CD4-positive, alpha-beta T cell (primary cell): ENCODE measurements around the gene ZNF580. TPM values are rescaled to one million over a fixed set of nuclear protein-coding genes. Genes with fewer than 3 reads are reported as not detected.
A peak's percentile ranks its signal among the peaks of the same experiment; 100 is the strongest.

ENCODE experiments used
- ATAC-seq: fragments of 200-7000 bp; cut with Tn5 transposase; one replicate; pipeline ENCODE4 v1.10.0; 2022; ENCODE audit warnings: mild to moderate bottlenecking; ENCODE audit not compliant: poor library complexity
- CTCF ChIA-PET: fragments of 350-600 bp; sonication (Branson Sonifier 250); formaldehyde crosslinking; loops from one replicate; lab custom pipeline; 2021; ENCODE audit warnings: antibody characterized with exemption, inconsistent platforms; lab: Charles Lee
- POLR2A ChIA-PET: fragments of 350-600 bp; sonication (Branson Sonifier 250); formaldehyde crosslinking; loops from one replicate; lab custom pipeline; 2021; ENCODE audit warnings: antibody characterized with exemption, inconsistent platforms; lab: Charles Lee
- DNase-seq, 14 experiments: peaks; one replicate each; pipeline ENCODE4 v3.0.0-alpha.2; 2013 to 2020; ENCODE audit warnings: mixed read lengths in 2 of 14
- H3K27ac ChIP-seq, 2 donors: one replicate each; pipeline versions ENCODE4 v1.5.1 to v1.7.0; 2013; ENCODE audit warnings: low read length in 2 of 2, low read depth in 1 of 2, mild to moderate bottlenecking in 1 of 2
- H3K27me3 ChIP-seq, 2 experiments: 1 replicate in 1 of 2; 2 replicates in 1 of 2; pipeline versions ENCODE4 v1.6.1 to v1.7.0; 2013; ENCODE audit warnings: low read length in 2 of 2, control low read depth in 1 of 2, mild to moderate bottlenecking in 1 of 2, moderate library complexity in 1 of 2; ENCODE audit not compliant: insufficient read depth in 2 of 2, control insufficient read depth in 1 of 2
- H3K36me3 ChIP-seq: one replicate; pipeline ENCODE4 v1.6.1; 2013; ENCODE audit warnings: low read length, control low read depth; ENCODE audit not compliant: insufficient read depth
- H3K4me1 ChIP-seq: one replicate; pipeline ENCODE4 v1.6.1; 2013; ENCODE audit warnings: low read length, control low read depth; ENCODE audit not compliant: insufficient read depth
- H3K4me3 ChIP-seq: one replicate; pipeline ENCODE4 v1.5.1; 2013; ENCODE audit warnings: mild to moderate bottlenecking, low read length, moderate library complexity
- H3K9me3 ChIP-seq, 2 experiments: 1 replicate in 1 of 2; 2 replicates in 1 of 2; pipeline versions ENCODE4 v1.6.1 to v1.7.0; 2013; ENCODE audit warnings: low read length in 2 of 2, mild to moderate bottlenecking in 2 of 2, control low read depth in 1 of 2, moderate library complexity in 1 of 2; ENCODE audit not compliant: control insufficient read depth in 1 of 2, insufficient read depth in 1 of 2
- H3K27ac Mint-ChIP-seq: one replicate; pipeline ENCODE4 v1.8.0; 2020; ENCODE audit warnings: mixed read lengths
- H3K27me3 Mint-ChIP-seq: one replicate; pipeline ENCODE4 v1.8.0; 2021; ENCODE audit warnings: mixed read lengths
- H3K36me3 Mint-ChIP-seq: one replicate; pipeline ENCODE4 v1.8.0; 2021; ENCODE audit warnings: low read depth, mixed read lengths
- H3K4me1 Mint-ChIP-seq: one replicate; pipeline ENCODE4 v1.8.0; 2021; ENCODE audit warnings: low read depth, mixed read lengths
- H3K4me3 Mint-ChIP-seq: one replicate; pipeline ENCODE4 v1.8.0; 2020; ENCODE audit warnings: mild to moderate bottlenecking, mixed read lengths
- H3K9me3 Mint-ChIP-seq: one replicate; pipeline ENCODE4 v1.8.0; 2020; ENCODE audit warnings: mixed read lengths
- intact Hi-C, 2 experiments: fragments of 100-400 bp; cut with DNase I in 1 of 2; cut with micrococcal nuclease in 1 of 2; formaldehyde crosslinking; loops; one replicate each; pipeline versions ENCODE4 v1.15.1 to v1.9.0; 2023 to 2025; cut with DNase I, micrococcal nuclease
- total RNA-seq, 174 experiments: library from RNA in 2 of 174; stranded (reverse) in 2 of 174; gene quantifications; one replicate each; pipeline ENCODE4 v1.2.3 and lab custom pipeline; 2021 to 2026
- TF ChIP-seq, protein P1 (sequence below): fragments of 200-600 bp; IDR thresholded peaks from one replicate; pipeline ENCODE4 v1.8.0; 2022; ENCODE audit warnings: antibody characterized with exemption, mild to moderate bottlenecking

The ZNF580 gene
- total RNA-seq, 2 experiments from 2014 or later, result 45.2 to 46.6 TPM

DNA sequence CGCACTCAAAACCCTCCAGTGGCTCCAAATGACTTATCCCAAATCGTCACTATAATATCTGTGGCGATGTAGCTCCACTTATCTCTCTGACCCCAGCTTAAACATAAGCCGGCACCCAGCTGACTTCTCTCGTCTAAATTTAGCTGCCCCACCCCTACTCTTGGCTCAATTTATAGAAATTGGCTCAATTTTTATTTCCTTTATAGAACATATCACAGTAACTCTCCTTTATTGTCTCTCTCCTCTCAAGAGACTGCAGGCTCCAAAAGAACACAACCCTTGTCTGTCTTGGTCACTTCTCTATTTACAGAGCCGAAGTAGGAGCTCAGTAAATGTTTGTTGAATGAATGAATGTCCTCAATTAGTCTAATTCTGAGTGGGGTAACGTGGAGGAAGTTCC lies 17.2 kb upstream of the ZNF580 start:
- Mint-ChIP-seq H3K4me3 (peak overlapping the region; percentile 98), H3K4me1 (peaks cover 56% of the 10 kb centered on the region), H3K36me3 (peaks cover 28% of the 10 kb centered on the region), H3K9me3 (no peaks in the 10 kb centered on the region), H3K27ac (peak overlapping the region; percentile 100), H3K27me3 (no peaks in the 10 kb centered on the region)
- H3K9me3 ChIP-seq, result no peaks in the 10 kb centered on the region
- TF ChIP-seq, protein P1, sequence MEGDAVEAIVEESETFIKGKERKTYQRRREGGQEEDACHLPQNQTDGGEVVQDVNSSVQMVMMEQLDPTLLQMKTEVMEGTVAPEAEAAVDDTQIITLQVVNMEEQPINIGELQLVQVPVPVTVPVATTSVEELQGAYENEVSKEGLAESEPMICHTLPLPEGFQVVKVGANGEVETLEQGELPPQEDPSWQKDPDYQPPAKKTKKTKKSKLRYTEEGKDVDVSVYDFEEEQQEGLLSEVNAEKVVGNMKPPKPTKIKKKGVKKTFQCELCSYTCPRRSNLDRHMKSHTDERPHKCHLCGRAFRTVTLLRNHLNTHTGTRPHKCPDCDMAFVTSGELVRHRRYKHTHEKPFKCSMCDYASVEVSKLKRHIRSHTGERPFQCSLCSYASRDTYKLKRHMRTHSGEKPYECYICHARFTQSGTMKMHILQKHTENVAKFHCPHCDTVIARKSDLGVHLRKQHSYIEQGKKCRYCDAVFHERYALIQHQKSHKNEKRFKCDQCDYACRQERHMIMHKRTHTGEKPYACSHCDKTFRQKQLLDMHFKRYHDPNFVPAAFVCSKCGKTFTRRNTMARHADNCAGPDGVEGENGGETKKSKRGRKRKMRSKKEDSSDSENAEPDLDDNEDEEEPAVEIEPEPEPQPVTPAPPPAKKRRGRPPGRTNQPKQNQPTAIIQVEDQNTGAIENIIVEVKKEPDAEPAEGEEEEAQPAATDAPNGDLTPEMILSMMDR, result no peak
- no peak overlapping the region for H3K4me3 ChIP-seq
- intact Hi-C loops, result loop anchor here in 1 of 2 experiments (1.0 kb wide), 1 partner anchor 18 kb away; the partner anchor contains the start of gene ZNF865
- CTCF ChIA-PET, result interaction anchor here (1.1 to 5.4 kb wide), 3 partner anchors 17 to 120 kb away, joined by 3 to 60 read pairs (median 24); partner anchors contain the start of gene ZNF865
- DNase-seq (no peak), ATAC-seq (no peak)
- H3K27ac ChIP-seq, result no peak overlapping the region
- no peaks in the 10 kb centered on the region for H3K27me3 ChIP-seq
- POLR2A ChIA-PET, result interaction anchor here (1.0 to 4.8 kb wide), 6 partner anchors 10 to 43 kb away, joined by 4 to 50 read pairs (median 26); partner anchors contain the start of genes FIZ1, ZNF524, ZNF579 and ZNF865
- peaks cover 56% of the 10 kb centered on the region for H3K4me1 ChIP-seq
- H3K36me3 ChIP-seq, result peaks cover 8% of the 10 kb centered on the region

DNA sequence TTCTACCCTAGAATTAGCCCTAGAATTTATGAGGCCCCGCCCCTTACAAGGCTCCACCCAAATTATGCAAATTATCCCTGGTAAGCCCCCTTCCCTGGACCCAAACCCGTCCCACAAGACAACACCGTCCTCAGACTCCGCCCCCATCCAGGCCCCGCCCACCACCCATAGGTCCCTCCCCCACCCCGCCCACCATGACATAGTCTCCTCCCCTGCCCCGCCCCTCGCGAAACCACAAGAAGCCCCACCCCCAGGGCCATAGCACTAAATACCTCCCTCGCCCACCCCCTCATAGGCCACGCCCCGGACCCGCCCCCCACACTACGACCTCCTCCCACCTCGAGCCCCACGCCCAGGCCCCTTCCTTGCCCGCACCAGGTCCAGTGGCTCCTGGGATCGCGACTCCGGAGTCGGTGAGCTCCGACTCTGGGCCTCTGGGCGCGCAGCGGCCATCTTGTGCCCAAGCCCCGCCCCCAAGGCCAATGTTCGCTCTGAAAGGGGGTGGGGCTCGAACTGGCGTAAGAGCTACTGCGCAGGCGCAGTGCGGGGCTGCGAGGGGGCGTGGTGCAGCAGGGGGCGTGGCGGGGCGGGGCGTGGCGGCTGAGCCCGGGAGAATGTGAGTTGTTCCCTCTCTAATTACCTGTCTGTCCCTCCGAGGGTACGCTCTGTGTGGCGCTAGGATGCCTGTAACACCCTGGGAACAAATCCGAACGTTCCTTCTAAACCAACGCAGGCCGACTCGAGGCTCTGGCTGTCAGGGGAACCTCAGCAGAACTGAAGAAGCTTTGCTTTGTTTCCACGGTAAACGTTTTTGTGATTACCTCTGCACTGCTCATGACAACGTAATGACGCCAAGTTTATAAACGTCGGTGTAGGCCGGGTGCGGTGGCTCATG lies 16.4 kb upstream of the ZNF580 start, which contains the start of gene ZNF784:
TSS of gene ZNF784 (minus strand) at position 458 of the 895 bp plus-strand sequence. CDS start at position 453, 5 bp downstream.
- peaks cover 28% of the 10 kb centered on the region for H3K36me3 Mint-ChIP-seq
- H3K36me3 ChIP-seq, result peaks cover 8% of the 10 kb centered on the region
- peaks cover 56% of the 10 kb centered on the region for H3K4me1 ChIP-seq
- no peaks in the 10 kb centered on the region for H3K27me3 ChIP-seq
- H3K27me3 Mint-ChIP-seq, result no peaks in the 10 kb centered on the region
- H3K27ac ChIP-seq, result peak within 1 kb of the TSS; percentile 89 to 94
- ATAC-seq (peak; percentile 69), DNase-seq (peak; percentile 88 to 98 (median 93))
- H3K4me1 Mint-ChIP-seq, result peaks cover 55% of the 10 kb centered on the region
- CTCF ChIA-PET, result interaction anchor here (3.2 to 5.4 kb wide), 3 partner anchors 15 to 120 kb away, joined by 20 to 60 read pairs (median 24); partner anchors contain the start of gene ZNF865
- peak within 1 kb of the TSS; percentile 100 for H3K27ac Mint-ChIP-seq
- intact Hi-C loops, result loop anchor here (1.0 kb wide), 2 partner anchors 19 to 25 kb away; partner anchors contain the start of genes FIZ1 (in 1 of the 2) and ZNF865 (in 1 of the 2)
- H3K9me3 ChIP-seq, result no peaks in the 10 kb centered on the region
- TF ChIP-seq, protein P1, result no peak
- H3K4me3 ChIP-seq, result peak within 1 kb of the TSS; percentile 68
- H3K4me3 Mint-ChIP-seq, result peak within 1 kb of the TSS; percentile 98
- H3K9me3 Mint-ChIP-seq, result no peaks in the 10 kb centered on the region
- POLR2A ChIA-PET, result interaction anchor here (0.9 to 4.8 kb wide), 18 partner anchors 9 to 1161 kb away, joined by 3 to 50 read pairs (median 8); partner anchors contain the start of genes FIZ1, HSPBP1, LENG9 and PPP6R1

GRCh38 chr19:55625004-55625326 lies 15.8 kb upstream of the ZNF580 start:
- peaks cover 28% of the 10 kb centered on the region for H3K36me3 Mint-ChIP-seq
- no peaks in the 10 kb centered on the region for H3K27me3 ChIP-seq
- intact Hi-C loops, result no loop called here
- H3K9me3 Mint-ChIP-seq, result no peaks in the 10 kb centered on the region
- H3K36me3 ChIP-seq, result peaks cover 8% of the 10 kb centered on the region
- peak overlapping the region; percentile 68 for H3K4me3 ChIP-seq
- H3K27ac ChIP-seq, result peak overlapping the region; percentile 89 to 94
- peaks cover 56% of the 10 kb centered on the region for H3K4me1 ChIP-seq
- ATAC-seq, result no peak
- DNase-seq, result no peak
- H3K27me3 Mint-ChIP-seq, result no peaks in the 10 kb centered on the region
- H3K4me3 Mint-ChIP-seq, result peak overlapping the region; percentile 98
- POLR2A ChIA-PET, result interaction anchor here (1.1 to 4.8 kb wide), 16 partner anchors 9 to 366 kb away, joined by 3 to 50 read pairs (median 8); partner anchors contain the start of genes FIZ1, HSPBP1, PPP6R1 and U2AF2
- TF ChIP-seq, protein P1, result no peak
- peaks cover 50% of the 10 kb centered on the region for H3K4me1 Mint-ChIP-seq
- CTCF ChIA-PET, result interaction anchor here (3.2 to 5.4 kb wide), 3 partner anchors 14 to 121 kb away, joined by 20 to 60 read pairs (median 24); partner anchors contain the start of gene ZNF865
- no peaks in the 10 kb centered on the region for H3K9me3 ChIP-seq
- peak overlapping the region; percentile 100 for H3K27ac Mint-ChIP-seq
